SK-N-SH treated with all-trans-retinoic acid at 6 μM for 48 hours (cell line): ENCODE results near the gene DNAI7.

Experiments used
- ATAC-seq: fragments of 200-7000 bp; cut with Tn5 transposase; 3 replicates; pipeline ENCODE4 v1.9.1; 2020; ENCODE audit warnings: mild to moderate bottlenecking, moderate library complexity
- ARNTL ChIP-seq: fragments of 450-650 bp; formaldehyde crosslinking; IDR thresholded peaks from 2 replicates; pipeline ENCODE4 v1.5.0; 2020; ENCODE audit warnings: low read depth, mild to moderate bottlenecking, moderate library complexity, borderline replicate concordance
- CREB5 ChIP-seq: fragments of 250-450 bp; sonication (Bioruptor Pico); IDR thresholded peaks from 2 replicates; pipeline ENCODE4 v1.5.1; 2020; ENCODE audit warnings: low read depth, mild to moderate bottlenecking, moderate library complexity
- CSDC2 ChIP-seq: fragments of 250-450 bp; sonication (Bioruptor Pico); IDR thresholded peaks from 2 replicates; pipeline ENCODE4 v1.5.0; 2020; ENCODE audit warnings: mild to moderate bottlenecking, moderate library complexity
- ESRRG ChIP-seq: fragments of 250-450 bp; sonication (Bioruptor Pico); IDR thresholded peaks from 2 replicates; pipeline ENCODE4 v1.6.1; 2021; ENCODE audit warnings: mild to moderate bottlenecking
- GLIS3 ChIP-seq: fragments of 250-450 bp; sonication (Bioruptor Pico); IDR thresholded peaks from 2 replicates; pipeline ENCODE4 v1.5.0; 2020; ENCODE audit warnings: mild to moderate bottlenecking, moderate library complexity
- ISL1 ChIP-seq: fragments of 250-450 bp; sonication (Bioruptor Pico); IDR thresholded peaks from 2 replicates; pipeline ENCODE4 v2.1.2; 2022; ENCODE audit warnings: mild to moderate bottlenecking, moderate library complexity
- OSR1 ChIP-seq: fragments of 250-450 bp; sonication (Bioruptor Pico); IDR thresholded peaks from 2 replicates; pipeline ENCODE4 v1.8.0; 2022; ENCODE audit warnings: moderate library complexity, mild to moderate bottlenecking, inconsistent platforms
- PATZ1 ChIP-seq: fragments of 250-450 bp; sonication (Bioruptor Pico); IDR thresholded peaks from 2 replicates; pipeline ENCODE4 v1.8.0; 2020; ENCODE audit warnings: mild to moderate bottlenecking, moderate library complexity, borderline replicate concordance
- POU6F1 ChIP-seq: fragments of 250-450 bp; sonication (Bioruptor Pico); IDR thresholded peaks from 2 replicates; pipeline ENCODE4 v1.8.0; 2021; ENCODE audit warnings: low read depth, mild to moderate bottlenecking, moderate library complexity, borderline replicate concordance
- PPARA ChIP-seq: fragments of 250-450 bp; sonication (Bioruptor Pico); IDR thresholded peaks from 2 replicates; pipeline ENCODE4 v1.5.0; 2020; ENCODE audit warnings: mild to moderate bottlenecking, borderline replicate concordance
- RARB ChIP-seq: fragments of 250-450 bp; sonication (Bioruptor Pico); IDR thresholded peaks from 2 replicates; pipeline ENCODE4 v1.8.0; 2021; ENCODE audit warnings: mild to moderate bottlenecking, moderate library complexity
- SNAI2 ChIP-seq: fragments of 250-450 bp; sonication (Bioruptor Pico); IDR thresholded peaks from 2 replicates; pipeline ENCODE4 v1.5.0; 2020; ENCODE audit warnings: mild to moderate bottlenecking, moderate library complexity
- TCF4 ChIP-seq: fragments of 250-450 bp; sonication (Bioruptor Pico); IDR thresholded peaks from 2 replicates; pipeline ENCODE4 v1.8.0; 2021; ENCODE audit warnings: mild to moderate bottlenecking, moderate library complexity, borderline replicate concordance
- TOX ChIP-seq: fragments of 250-450 bp; sonication (Bioruptor Pico); IDR thresholded peaks from 2 replicates; pipeline ENCODE4 v1.8.0; 2021; ENCODE audit warnings: mild to moderate bottlenecking, moderate library complexity, borderline replicate concordance
- TSHZ2 ChIP-seq: fragments of 250-450 bp; sonication (Bioruptor Pico); IDR thresholded peaks from 2 replicates; pipeline ENCODE4 v1.5.0; 2020; ENCODE audit warnings: mild to moderate bottlenecking, moderate library complexity
- ZC3H10 ChIP-seq: fragments of 250-450 bp; sonication (Bioruptor Pico); IDR thresholded peaks from 2 replicates; pipeline ENCODE4 v1.5.1; 2021; ENCODE audit warnings: mild to moderate bottlenecking, moderate library complexity
- ZFP30 ChIP-seq: fragments of 450-650 bp; formaldehyde crosslinking; IDR thresholded peaks from 2 replicates; pipeline ENCODE4 v1.5.0; 2022; ENCODE audit warnings: mild to moderate bottlenecking, moderate library complexity
- ZNF565 ChIP-seq: fragments of 450-650 bp; formaldehyde crosslinking; conservative IDR thresholded peaks from 2 replicates; pipeline ENCODE4 v1.5.0; 2020; ENCODE audit warnings: low read depth, mild to moderate bottlenecking, moderate library complexity
- ZNF70 ChIP-seq: fragments of 450-650 bp; formaldehyde crosslinking; IDR thresholded peaks from 2 replicates; pipeline ENCODE4 v1.5.0; 2020; ENCODE audit warnings: mild to moderate bottlenecking, moderate library complexity
- TF ChIP-seq, protein P1 (sequence below): fragments of 250-450 bp; sonication (Bioruptor Pico); IDR thresholded peaks from 2 replicates; pipeline ENCODE4 v1.5.1; 2021; ENCODE audit warnings: mild to moderate bottlenecking, moderate library complexity

DNAI7 gene

DNA sequence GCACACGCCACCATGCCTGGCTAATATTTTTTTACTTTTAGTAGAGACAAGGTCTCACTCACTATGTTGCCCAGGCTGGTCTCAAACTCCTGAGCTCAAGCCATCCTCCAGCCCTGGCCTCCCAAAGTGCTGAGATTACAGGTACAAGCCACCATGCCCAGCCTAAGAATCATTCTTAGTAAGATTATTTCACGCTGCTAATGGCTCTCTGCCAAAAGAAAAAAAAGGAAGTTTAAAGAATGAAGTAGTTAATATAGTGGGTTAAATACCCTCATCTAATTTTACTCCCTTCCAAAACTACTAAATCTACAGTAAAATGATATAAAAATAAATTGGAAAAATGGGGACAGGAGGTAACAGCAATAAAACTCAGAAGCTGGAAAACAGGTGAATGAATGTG, 2.6 kb upstream of the DNAI7 start:
- no peak for ATAC-seq
- TF ChIP-seq CREB5 (CRISPR knock-in tag) (no peak), ZNF565 (CRISPR knock-in tag) (no peak), ISL1 (CRISPR knock-in tag) (no peak), ZC3H10 (CRISPR knock-in tag) (no peak), PATZ1 (CRISPR knock-in tag) (no peak), GLIS3 (CRISPR knock-in tag) (no peak), POU6F1 (CRISPR knock-in tag) (no peak), RARB (CRISPR knock-in tag) (no peak), TOX (CRISPR knock-in tag) (no peak), TSHZ2 (CRISPR knock-in tag) (no peak), TCF4 (CRISPR knock-in tag) (no peak), ESRRG (CRISPR knock-in tag) (no peak), CSDC2 (no peak)

DNA sequence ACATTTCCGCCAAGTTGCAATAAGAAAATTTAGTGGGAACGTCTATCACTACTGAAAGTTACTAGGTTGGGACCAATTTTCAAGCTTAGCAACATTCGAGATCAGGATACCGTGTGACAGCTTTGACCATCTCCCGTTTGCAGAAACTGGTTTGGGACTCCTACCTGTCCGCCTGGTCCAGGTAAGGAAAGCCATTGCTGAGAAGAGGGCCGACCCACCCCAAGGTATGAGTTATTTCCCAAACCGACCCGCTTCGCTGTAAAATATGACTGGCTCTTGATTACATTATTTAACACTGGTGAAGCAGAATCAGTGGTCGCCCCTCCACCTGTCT, 271 bp downstream of the DNAI7 start:
- TF ChIP-seq TCF4 (CRISPR knock-in tag), result no peak
- TF ChIP-seq POU6F1 (CRISPR knock-in tag), result no peak
- TF ChIP-seq, protein P1, sequence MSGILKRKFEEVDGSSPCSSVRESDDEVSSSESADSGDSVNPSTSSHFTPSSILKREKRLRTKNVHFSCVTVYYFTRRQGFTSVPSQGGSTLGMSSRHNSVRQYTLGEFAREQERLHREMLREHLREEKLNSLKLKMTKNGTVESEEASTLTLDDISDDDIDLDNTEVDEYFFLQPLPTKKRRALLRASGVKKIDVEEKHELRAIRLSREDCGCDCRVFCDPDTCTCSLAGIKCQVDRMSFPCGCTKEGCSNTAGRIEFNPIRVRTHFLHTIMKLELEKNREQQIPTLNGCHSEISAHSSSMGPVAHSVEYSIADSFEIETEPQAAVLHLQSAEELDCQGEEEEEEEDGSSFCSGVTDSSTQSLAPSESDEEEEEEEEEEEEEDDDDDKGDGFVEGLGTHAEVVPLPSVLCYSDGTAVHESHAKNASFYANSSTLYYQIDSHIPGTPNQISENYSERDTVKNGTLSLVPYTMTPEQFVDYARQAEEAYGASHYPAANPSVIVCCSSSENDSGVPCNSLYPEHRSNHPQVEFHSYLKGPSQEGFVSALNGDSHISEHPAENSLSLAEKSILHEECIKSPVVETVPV, result no peak
- no peak for TF ChIP-seq TOX (CRISPR knock-in tag)
- no peak for TF ChIP-seq ZNF70 (CRISPR knock-in tag)
- TF ChIP-seq CREB5 (CRISPR knock-in tag), result no peak
- no peak for TF ChIP-seq RARB (CRISPR knock-in tag)
- no peak for TF ChIP-seq ESRRG (CRISPR knock-in tag)
- no peak for TF ChIP-seq ARNTL (CRISPR knock-in tag)
- TF ChIP-seq ZFP30 (CRISPR knock-in tag), result no peak
- no peak for TF ChIP-seq ISL1 (CRISPR knock-in tag)
- TF ChIP-seq ZNF565 (CRISPR knock-in tag), result no peak
- no peak for TF ChIP-seq OSR1 (CRISPR knock-in tag)
- TF ChIP-seq PATZ1 (CRISPR knock-in tag), result no peak
- no peak for TF ChIP-seq SNAI2
- TF ChIP-seq PPARA (CRISPR knock-in tag), result no peak
- TF ChIP-seq TSHZ2 (CRISPR knock-in tag), result no peak
- no peak for TF ChIP-seq CSDC2
- TF ChIP-seq ZC3H10 (CRISPR knock-in tag), result no peak
- TF ChIP-seq, all 23 proteins: peak for 0
- no peak; the same call in 2 of the 3 replicates for ATAC-seq
